HG03060 (cell line): ENCODE measurements around the gene GTF2H4.

ENCODE experiments used
- ATAC-seq: cut with Tn5 transposase; IDR thresholded peaks from one replicate; pipeline ENCODE4 v1.9.1; 2021; ENCODE audit warnings: low read depth, moderate number of reproducible peaks; ENCODE audit not compliant: unreplicated experiment

Gene GTF2H4

GRCh38 chr6:30882204-30882758, 25.7 kb upstream of the GTF2H4 start:
- ATAC-seq: no peak

GRCh38 chr6:30882759-30883684, 25.0 kb upstream of the GTF2H4 start:
- ATAC-seq: no peak

GRCh38 chr6:30883685-30884520, 24.1 kb upstream of the GTF2H4 start, which contains the start of gene DDR1:
Gene DDR1 (plus strand): TSS chr6:30884519. CDS start chr6:30888730, 4,211 bp downstream.
- ATAC-seq: no peak

- no peak for ATAC-seq
Measured at GRCh38 chr6:30884521-30885480, 23.2 kb upstream of the GTF2H4 start.

GRCh38 chr6:30885481-30885998, 22.5 kb upstream of the GTF2H4 start:
- no peak for ATAC-seq

GRCh38 chr6:30885999-30886896, 21.8 kb upstream of the GTF2H4 start:
- no peak for ATAC-seq

GRCh38 chr6:30886897-30887255, 21.1 kb upstream of the GTF2H4 start:
- no peak for ATAC-seq

- no peak for ATAC-seq
Measured at GRCh38 chr6:30887901-30888815, 19.8 kb upstream of the GTF2H4 start.

- ATAC-seq: no peak
Measured at GRCh38 chr6:30888816-30889495, 19.1 kb upstream of the GTF2H4 start.

- ATAC-seq: no peak
Measured at GRCh38 chr6:30889496-30889885, 18.5 kb upstream of the GTF2H4 start.

GRCh38 chr6:30889921-30890645, 17.9 kb upstream of the GTF2H4 start:
- no peak for ATAC-seq

GRCh38 chr6:30890646-30891449, 17.2 kb upstream of the GTF2H4 start:
- ATAC-seq: no peak

GRCh38 chr6:30891450-30891723, 16.6 kb upstream of the GTF2H4 start:
- ATAC-seq: no peak

GRCh38 chr6:30891816-30892538, 16.0 kb upstream of the GTF2H4 start:
- no peak for ATAC-seq

- no peak for ATAC-seq
Measured at GRCh38 chr6:30893001-30893591, 14.9 kb upstream of the GTF2H4 start.
